AG10803 (cell line): ENCODE results near the gene GDI1.

ENCODE experiments used
- DNase-seq: peaks from one replicate; pipeline ENCODE4 v3.0.0; 2010; ENCODE audit warnings: low read depth
- H3K4me3 ChIP-seq: 2 replicates; pipeline ENCODE4 v1.5.1; 2011; ENCODE audit warnings: mild to moderate bottlenecking, low read length, control low read depth
- TF ChIP-seq, protein P1 (sequence below): conservative IDR thresholded peaks from 2 replicates; pipeline ENCODE4 v1.5.1; 2011; ENCODE audit warnings: mild to moderate bottlenecking, low read length, control low read depth, inconsistent platforms

Gene GDI1

DNA sequence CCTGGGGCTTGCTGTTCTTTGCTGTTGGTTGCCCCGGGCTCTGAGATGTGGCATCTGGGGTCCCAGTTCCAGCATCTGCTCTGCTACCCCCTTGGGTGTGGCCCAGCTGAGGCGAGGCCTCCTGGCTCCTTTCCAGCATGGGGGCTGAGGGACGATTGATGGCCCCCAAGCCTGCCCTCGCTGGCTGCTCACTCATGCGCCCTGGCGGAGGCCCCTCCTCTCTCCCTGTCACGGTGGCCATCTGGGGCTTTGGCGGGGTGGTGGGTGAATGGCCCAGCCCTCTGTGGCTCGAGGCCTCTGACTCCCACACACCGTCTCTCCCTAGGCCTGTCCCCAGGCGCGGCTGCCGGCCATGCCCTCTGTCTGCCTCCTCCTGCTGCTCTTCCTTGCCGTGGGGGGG is 22.9 kb downstream of the GDI1 start:
- TF ChIP-seq, protein P1, sequence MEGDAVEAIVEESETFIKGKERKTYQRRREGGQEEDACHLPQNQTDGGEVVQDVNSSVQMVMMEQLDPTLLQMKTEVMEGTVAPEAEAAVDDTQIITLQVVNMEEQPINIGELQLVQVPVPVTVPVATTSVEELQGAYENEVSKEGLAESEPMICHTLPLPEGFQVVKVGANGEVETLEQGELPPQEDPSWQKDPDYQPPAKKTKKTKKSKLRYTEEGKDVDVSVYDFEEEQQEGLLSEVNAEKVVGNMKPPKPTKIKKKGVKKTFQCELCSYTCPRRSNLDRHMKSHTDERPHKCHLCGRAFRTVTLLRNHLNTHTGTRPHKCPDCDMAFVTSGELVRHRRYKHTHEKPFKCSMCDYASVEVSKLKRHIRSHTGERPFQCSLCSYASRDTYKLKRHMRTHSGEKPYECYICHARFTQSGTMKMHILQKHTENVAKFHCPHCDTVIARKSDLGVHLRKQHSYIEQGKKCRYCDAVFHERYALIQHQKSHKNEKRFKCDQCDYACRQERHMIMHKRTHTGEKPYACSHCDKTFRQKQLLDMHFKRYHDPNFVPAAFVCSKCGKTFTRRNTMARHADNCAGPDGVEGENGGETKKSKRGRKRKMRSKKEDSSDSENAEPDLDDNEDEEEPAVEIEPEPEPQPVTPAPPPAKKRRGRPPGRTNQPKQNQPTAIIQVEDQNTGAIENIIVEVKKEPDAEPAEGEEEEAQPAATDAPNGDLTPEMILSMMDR, result no peak
- H3K4me3 ChIP-seq, result peak overlapping the region; percentile 66
- DNase-seq, result no peak

DNA sequence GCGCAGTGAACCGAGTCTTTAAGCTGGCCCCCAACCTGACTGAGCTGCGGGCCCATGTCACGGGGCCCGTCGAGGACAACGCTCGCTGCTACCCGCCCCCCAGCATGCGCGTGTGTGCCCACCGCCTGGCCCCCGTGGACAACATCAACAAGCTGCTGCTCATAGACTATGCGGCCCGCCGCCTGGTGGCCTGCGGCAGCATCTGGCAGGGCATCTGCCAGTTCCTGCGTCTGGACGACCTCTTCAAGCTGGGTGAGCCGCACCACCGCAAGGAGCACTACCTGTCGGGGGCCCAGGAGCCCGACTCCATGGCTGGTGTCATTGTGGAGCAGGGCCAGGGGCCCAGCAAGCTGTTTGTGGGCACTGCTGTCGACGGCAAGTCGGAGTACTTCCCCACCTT is 23.4 kb downstream of the GDI1 start:
- DNase-seq, result no peak
- H3K4me3 ChIP-seq, result peak overlapping the region; percentile 66
- TF ChIP-seq, protein P1, result peak; percentile 41

DNA sequence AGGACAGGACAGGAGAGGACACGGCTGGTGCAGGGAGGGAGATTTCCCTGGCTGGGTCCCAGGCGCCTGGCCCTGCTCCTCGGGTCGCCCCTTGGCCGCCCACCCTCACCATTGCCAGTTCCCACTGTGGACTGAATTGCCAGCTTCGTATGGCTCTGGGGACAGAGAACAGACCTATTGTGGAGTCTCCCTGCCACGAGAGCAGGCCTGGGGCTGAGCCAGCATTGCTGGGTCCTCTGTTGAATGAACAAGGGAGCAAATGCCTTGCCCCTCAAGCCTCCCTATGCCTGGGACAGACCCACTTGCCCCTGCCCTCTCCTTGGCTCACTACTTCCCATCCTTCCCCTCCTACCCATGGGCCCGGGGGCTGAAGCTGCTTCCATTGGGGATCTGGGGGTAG is 25.4 kb downstream of the GDI1 start:
- H3K4me3 ChIP-seq, result no peak overlapping the region
- TF ChIP-seq, protein P1, result no peak
- DNase-seq, result no peak

DNA sequence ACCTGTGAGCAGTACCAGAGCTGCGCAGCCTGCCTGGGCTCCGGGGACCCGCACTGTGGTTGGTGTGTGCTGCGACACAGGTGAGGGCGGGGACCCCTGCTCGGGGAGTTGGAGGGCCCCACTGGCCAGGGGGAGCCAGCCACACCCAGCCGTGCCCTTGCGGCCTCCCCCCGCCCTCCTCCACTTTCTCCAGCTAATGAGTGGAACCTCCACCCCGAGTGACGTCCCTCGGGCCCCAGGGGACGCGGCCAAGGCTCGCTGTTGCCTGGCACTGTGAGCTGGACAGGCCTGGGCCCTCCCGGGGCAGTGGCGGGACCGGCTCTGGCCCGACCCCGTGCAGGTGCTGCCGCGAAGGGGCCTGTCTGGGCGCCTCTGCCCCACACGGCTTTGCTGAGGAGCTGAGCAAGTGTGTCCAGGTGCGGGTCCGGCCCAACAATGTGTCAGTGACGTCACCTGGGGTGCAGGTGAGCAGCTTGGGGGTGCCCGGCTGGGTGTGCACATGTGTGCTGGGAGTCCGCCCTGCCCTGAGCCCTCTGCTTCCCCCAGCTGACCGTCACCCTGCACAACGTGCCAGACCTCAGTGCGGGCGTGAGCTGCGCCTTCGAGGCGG is 26.8 kb downstream of the GDI1 start:
- DNase-seq, result no peak
- H3K4me3 ChIP-seq, result no peak overlapping the region
- TF ChIP-seq, protein P1, result no peak

DNA sequence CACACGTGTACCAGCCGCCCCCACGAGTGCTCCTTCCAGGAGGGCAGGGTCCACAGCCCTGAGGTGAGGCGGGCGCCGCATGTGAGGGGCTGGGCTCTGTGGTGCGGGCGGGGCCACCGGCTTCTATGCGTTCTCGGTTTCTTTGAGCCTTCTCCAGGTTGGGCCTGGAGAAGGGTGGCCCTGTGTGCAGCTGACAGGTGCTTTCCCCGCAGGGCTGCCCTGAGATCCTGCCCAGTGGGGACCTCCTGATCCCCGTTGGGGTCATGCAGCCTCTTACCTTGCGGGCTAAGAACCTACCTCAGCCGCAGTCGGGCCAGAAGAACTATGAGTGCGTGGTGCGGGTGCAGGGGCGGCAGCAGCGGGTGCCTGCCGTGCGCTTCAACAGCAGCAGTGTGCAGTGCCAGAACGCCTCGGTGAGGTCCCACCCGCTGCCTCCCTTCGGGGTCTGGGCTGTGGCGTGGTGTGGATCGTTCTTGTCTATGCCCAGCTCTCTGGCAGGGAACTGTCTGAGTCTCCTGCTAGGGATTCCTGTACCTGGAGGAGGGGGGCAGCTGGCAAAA is 27.9 kb downstream of the GDI1 start:
- no peak for DNase-seq
- no peak overlapping the region for H3K4me3 ChIP-seq
- TF ChIP-seq, protein P1, result no peak

DNA sequence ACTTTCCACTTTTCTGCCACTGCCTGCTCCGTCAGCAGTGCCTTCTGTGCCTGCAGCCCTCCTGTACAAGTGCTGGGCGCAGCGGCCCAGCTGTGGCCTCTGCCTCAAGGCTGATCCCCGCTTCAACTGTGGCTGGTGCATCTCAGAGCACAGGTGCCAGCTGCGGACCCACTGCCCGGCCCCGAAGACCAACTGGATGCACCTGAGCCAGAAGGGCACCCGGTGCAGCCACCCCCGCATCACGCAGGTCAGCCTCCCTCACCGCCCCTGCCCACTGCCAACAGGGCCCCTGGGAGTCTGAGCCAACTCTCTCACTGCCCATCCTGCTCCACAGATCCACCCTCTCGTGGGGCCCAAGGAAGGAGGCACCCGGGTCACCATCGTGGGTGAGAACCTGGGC is 28.6 kb downstream of the GDI1 start:
- no peak for DNase-seq
- TF ChIP-seq, protein P1, result no peak
- no peak overlapping the region for H3K4me3 ChIP-seq

DNA sequence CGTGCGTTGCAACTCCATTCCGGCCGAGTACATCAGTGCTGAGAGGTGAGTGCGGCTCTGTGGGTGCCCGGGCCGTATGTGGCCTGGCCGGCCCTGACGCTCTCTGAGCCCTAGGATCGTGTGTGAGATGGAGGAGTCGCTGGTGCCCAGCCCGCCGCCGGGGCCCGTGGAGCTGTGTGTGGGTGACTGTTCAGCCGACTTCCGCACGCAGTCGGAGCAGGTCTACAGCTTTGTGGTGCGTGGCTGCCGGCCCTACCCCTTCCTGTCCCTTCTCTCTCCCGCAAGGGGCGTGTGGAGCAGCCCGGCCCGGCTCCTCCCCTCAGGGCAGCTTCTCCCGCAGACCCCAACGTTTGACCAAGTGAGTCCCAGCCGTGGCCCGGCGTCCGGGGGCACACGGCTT is 29.1 kb downstream of the GDI1 start:
- no peak overlapping the region for H3K4me3 ChIP-seq
- no peak for DNase-seq
- TF ChIP-seq, protein P1, result no peak
